Upper lobe of left lung (tissue), 4 donors: ENCODE data around the gene PALM.

Experiments used
- CTCF ChIP-seq, 6 experiments: fragments of 450-650 bp in 4 of 6; fragments of 200-600 bp in 2 of 6; sonication (generic) in 2 of 6; IDR thresholded peaks; one replicate each; pipeline ENCODE4 v1.5.1; 2016 to 2019; ENCODE audit warnings: antibody characterized with exemption in 6 of 6
- EP300 ChIP-seq, 4 donors: sonication (generic); formaldehyde crosslinking; IDR thresholded peaks; one replicate each; pipeline ENCODE4 v1.5.1; 2017; ENCODE audit warnings: antibody characterized with exemption in 4 of 4, control low read depth in 2 of 4
- POLR2A ChIP-seq, 4 donors: fragments of 450-650 bp; IDR thresholded peaks; one replicate each; pipeline ENCODE4 v1.5.1; 2016 to 2017; ENCODE audit warnings: antibody characterized with exemption in 4 of 4, mild to moderate bottlenecking in 2 of 4
- POLR2AphosphoS5 ChIP-seq, 2 donors: sonication (generic); formaldehyde crosslinking; IDR thresholded peaks; one replicate each; pipeline ENCODE4 v1.5.1; 2017; ENCODE audit warnings: antibody characterized with exemption in 2 of 2

- TF ChIP-seq CTCF (IDR thresholded peaks at IDR 0.05): no peak
- no peak for TF ChIP-seq POLR2A (IDR thresholded peaks at IDR 0.05)
- TF ChIP-seq EP300 (IDR thresholded peaks at IDR 0.05): no peak
- no peak for TF ChIP-seq POLR2AphosphoS5 (IDR thresholded peaks at IDR 0.05)
These were observed 19.7 kb upstream of the PALM start for GRCh38 chr19:688992-689391.
